Neural cell (in vitro differentiated cells): Measurements from ENCODE around the gene SLC12A7. TPM values are rescaled to one million over a fixed set of nuclear protein-coding genes. Genes with fewer than 3 reads are reported as not detected.

ENCODE experiments used
- H2AFZ ChIP-seq: fragments of 200-600, 300-800 bp; sonication (generic), shearing (Covaris generic); 2 replicates; pipeline ENCODE4 v1.6.0; 2014; ENCODE audit warnings: low read depth, mild to moderate bottlenecking, antibody characterized with exemption, low read length, moderate library complexity
- H3F3A ChIP-seq: fragments of 200-600 bp; shearing (Covaris generic); 2 replicates; pipeline ENCODE4 v1.6.1; 2016; ENCODE audit warnings: mild to moderate bottlenecking, moderate library complexity, mixed read lengths, antibody characterized with exemption, low read length; ENCODE audit not compliant: insufficient read depth, poor library complexity, severe bottlenecking
- H3K27ac ChIP-seq: fragments of 200-600, 300-800 bp; sonication (generic), shearing (Covaris generic); 2 replicates; pipeline ENCODE4 v1.5.1; 2014; ENCODE audit warnings: mild to moderate bottlenecking, low read length, moderate library complexity
- H3K27me3 ChIP-seq: fragments of 300-800, 200-600 bp; sonication (generic), shearing (Covaris generic); 2 replicates; pipeline ENCODE4 v1.6.0; 2014; ENCODE audit warnings: mild to moderate bottlenecking, low read depth, low read length, moderate library complexity; ENCODE audit not compliant: insufficient read depth
- H3K36me3 ChIP-seq: fragments of 300-800, 200-600 bp; sonication (generic), shearing (Covaris generic); 2 replicates; pipeline ENCODE4 v1.5.1; 2014; ENCODE audit warnings: mild to moderate bottlenecking, antibody characterized with exemption, low read length, moderate library complexity; ENCODE audit not compliant: insufficient read depth
- H3K4me2 ChIP-seq: fragments of 300-800, 200-600 bp; sonication (generic), shearing (Covaris generic); 2 replicates; pipeline ENCODE4 v1.6.0; 2014; ENCODE audit warnings: mild to moderate bottlenecking, low read length
- H3K4me3 ChIP-seq: fragments of 300-800, 200-600 bp; sonication (generic), shearing (Covaris generic); 2 replicates; pipeline ENCODE4 v1.5.1; 2014; ENCODE audit warnings: mild to moderate bottlenecking, low read length, moderate library complexity
- H3K79me2 ChIP-seq: fragments of 200-600 bp; shearing (Covaris generic); replicated peaks from 2 replicates; pipeline ENCODE4 v1.6.0; 2014; ENCODE audit warnings: mild to moderate bottlenecking, low read length, moderate library complexity; ENCODE audit not compliant: insufficient read depth
- H3K9ac ChIP-seq: fragments of 300-800, 200-600 bp; sonication (generic), shearing (Covaris generic); 2 replicates; pipeline ENCODE4 v1.6.1; 2016; ENCODE audit warnings: mild to moderate bottlenecking, low read length, mixed read lengths
- H3K9me2 ChIP-seq: fragments of 200-600 bp; shearing (Covaris generic); 2 replicates; pipeline ENCODE4 v1.6.1; 2016; ENCODE audit warnings: mild to moderate bottlenecking, low read length, mixed read lengths; ENCODE audit not compliant: insufficient read depth
- H3K9me3 ChIP-seq: fragments of 200-600, 300-800 bp; sonication (generic), shearing (Covaris generic); 2 replicates; pipeline ENCODE4 v1.6.1; 2016; ENCODE audit warnings: mild to moderate bottlenecking, mixed run types, low read length, moderate library complexity, mixed read lengths
- H4K20me1 ChIP-seq: fragments of 200-600 bp; shearing (Covaris generic); 2 replicates; pipeline ENCODE4 v1.6.1; 2016; ENCODE audit warnings: mild to moderate bottlenecking, mixed run types; ENCODE audit not compliant: insufficient read depth
- CTCF ChIP-seq: fragments of 450-650 bp; IDR thresholded peaks from 2 replicates; pipeline ENCODE4 v1.5.1; 2014; ENCODE audit warnings: antibody characterized with exemption, mild to moderate bottlenecking, moderate library complexity; ENCODE audit not compliant: poor library complexity, severe bottlenecking
- EP300 ChIP-seq: fragments of 450-650 bp; conservative IDR thresholded peaks from 2 replicates; pipeline ENCODE4 v1.6.1; 2014; ENCODE audit warnings: antibody characterized with exemption, mild to moderate bottlenecking, moderate library complexity; ENCODE audit not compliant: poor library complexity, severe bottlenecking
- EZH2 ChIP-seq: fragments of 200-600, 300-800 bp; shearing (Covaris generic), sonication (generic); IDR thresholded peaks from 2 replicates; pipeline ENCODE4 v1.6.1; 2014; ENCODE audit warnings: antibody characterized with exemption, low read length, borderline replicate concordance, mild to moderate bottlenecking; ENCODE audit not compliant: insufficient read depth, poor library complexity, severe bottlenecking
- MXI1 ChIP-seq: fragments of 450-650 bp; conservative IDR thresholded peaks from 2 replicates; pipeline ENCODE4 v1.6.1; 2014; ENCODE audit warnings: antibody characterized with exemption, mild to moderate bottlenecking; ENCODE audit not compliant: poor library complexity, severe bottlenecking
- POLR2AphosphoS5 ChIP-seq: IDR thresholded peaks from 2 replicates; pipeline ENCODE4 v1.6.1; 2012
- RAD21 ChIP-seq: fragments of 450-650 bp; conservative IDR thresholded peaks from 2 replicates; pipeline ENCODE4 v1.6.1; 2014; ENCODE audit warnings: antibody characterized with exemption, mild to moderate bottlenecking, moderate library complexity
- REST ChIP-seq: IDR thresholded peaks from 2 replicates; pipeline ENCODE4 v1.6.1; 2012; ENCODE audit warnings: borderline replicate concordance
- SMC3 ChIP-seq: fragments of 450-650 bp; conservative IDR thresholded peaks from 2 replicates; pipeline ENCODE4 v1.6.1; 2014; ENCODE audit warnings: antibody characterized with exemption, mild to moderate bottlenecking, moderate library complexity; ENCODE audit not compliant: poor library complexity
- TAF1 ChIP-seq: IDR thresholded peaks from 2 replicates; pipeline ENCODE4 v1.6.1; 2012; ENCODE audit warnings: low read depth
- polyA plus RNA-seq: library from polyadenylated mRNA; depleted of rRNA; stranded (reverse); fragments of >200 nt; gene quantifications from 2 replicates; pipeline ENCODE4 v1.2.3, GENCODE V29; 2014

Gene SLC12A7
- polyA plus RNA-seq, 1 donor from 2014 or later: 4.5 TPM

- Histone ChIP-seq H2AFZ (no peak overlapping the region), H3K9me3 (no peaks in the 10 kb centered on the region), H3K4me2 (no peak overlapping the region), H3K27me3 (peaks cover 45% of the 10 kb centered on the region), H3K79me2 (no peaks in the 10 kb centered on the region), H4K20me1 (no peaks in the 10 kb centered on the region), H3K9me2 (no peaks in the 10 kb centered on the region), H3K9ac (no peak overlapping the region), H3F3A (no peaks in the 10 kb centered on the region), H3K4me3 (peak overlapping the region; percentile 56), H3K27ac (no peak overlapping the region), H3K36me3 (no peaks in the 10 kb centered on the region)
- TF ChIP-seq REST (no peak), MXI1 (no peak), EZH2 (no peak), TAF1 (no peak), SMC3 (peak; percentile 50), CTCF (peak; percentile 66), RAD21 (peak; percentile 37), EP300 (no peak), POLR2AphosphoS5 (no peak)
Measured at GRCh38 chr5:1004461-1005248, 107.2 kb downstream of the SLC12A7 start.

- TF ChIP-seq TAF1 (no peak), CTCF (no peak), EP300 (no peak), EZH2 (no peak), REST (no peak), POLR2AphosphoS5 (no peak), RAD21 (no peak), SMC3 (no peak), MXI1 (no peak)
- no peak overlapping the region for H3K4me2 ChIP-seq
- peaks cover 39% of the 10 kb centered on the region for H3K27me3 ChIP-seq
- no peaks in the 10 kb centered on the region for H3K79me2 ChIP-seq
- H3F3A ChIP-seq: no peaks in the 10 kb centered on the region
- no peak overlapping the region for H2AFZ ChIP-seq
- no peaks in the 10 kb centered on the region for H3K9me2 ChIP-seq
- no peaks in the 10 kb centered on the region for H3K36me3 ChIP-seq
- no peaks in the 10 kb centered on the region for H3K9me3 ChIP-seq
- H3K4me3 ChIP-seq: no peak overlapping the region
- no peak overlapping the region for H3K27ac ChIP-seq
- no peak overlapping the region for H3K9ac ChIP-seq
- H4K20me1 ChIP-seq: no peaks in the 10 kb centered on the region
Measured at GRCh38 chr5:1003296-1003937, 108.4 kb downstream of the SLC12A7 start.
